GM12891 (cell line): ENCODE data around the gene DNASE2B.
A peak's percentile ranks its signal among the peaks of the same experiment; 100 is the strongest.
"Not testable (repeated sequence)": the region's sequence is repeated elsewhere in the genome, so short reads cannot be mapped to it uniquely, and the experiment has no call there.

Experiments used
- DNase-seq: peaks from one replicate; pipeline ENCODE4 v3.0.0; 2011; ENCODE audit warnings: low spot score; ENCODE audit not compliant: insufficient read length
- FAIRE-seq: peaks from 2 replicates; lab custom pipeline; 2011; peaks lifted over from hg19 to GRCh38; lab: Jason Lieb, UNC
- PAX5 ChIP-seq: IDR thresholded peaks from 2 replicates; pipeline ENCODE4 v1.6.1; 2011; ENCODE audit warnings: low read length, moderate library complexity, mild to moderate bottlenecking; ENCODE audit not compliant: insufficient read depth, severe bottlenecking
- POLR2A ChIP-seq: IDR thresholded peaks from 2 replicates; pipeline ENCODE4 v1.6.1; 2011; ENCODE audit warnings: low read depth, low read length, control low read depth
- POLR2AphosphoS5 ChIP-seq: IDR thresholded peaks from 2 replicates; pipeline ENCODE4 v1.6.1; 2011; ENCODE audit warnings: low read depth, low read length, control low read depth
- POU2F2 ChIP-seq: IDR thresholded peaks from 2 replicates; pipeline ENCODE4 v1.6.1; 2011; ENCODE audit warnings: low read depth, mild to moderate bottlenecking, control low read depth, low read length, moderate library complexity
- SPI1 ChIP-seq: IDR thresholded peaks from 2 replicates; pipeline ENCODE4 v1.6.1; 2011; ENCODE audit warnings: low read depth, low read length, control low read depth
- TAF1 ChIP-seq: IDR thresholded peaks from 2 replicates; pipeline ENCODE4 v1.6.1; 2011; ENCODE audit warnings: low read depth, low read length, control low read depth

Gene DNASE2B

GRCh38 chr1:84436876-84437655 lies 38.8 kb downstream of the DNASE2B start:
- FAIRE-seq (peak; percentile 79), DNase-seq (no peak)
- TF ChIP-seq POLR2AphosphoS5, result no peak
- no peak for TF ChIP-seq PAX5
- TF ChIP-seq POU2F2, result no peak
- no peak for TF ChIP-seq POLR2A
- TF ChIP-seq TAF1, result no peak
- TF ChIP-seq SPI1, result 0 out of 2 replicates have a peak, but pooled peaks have one; percentile 11

DNA sequence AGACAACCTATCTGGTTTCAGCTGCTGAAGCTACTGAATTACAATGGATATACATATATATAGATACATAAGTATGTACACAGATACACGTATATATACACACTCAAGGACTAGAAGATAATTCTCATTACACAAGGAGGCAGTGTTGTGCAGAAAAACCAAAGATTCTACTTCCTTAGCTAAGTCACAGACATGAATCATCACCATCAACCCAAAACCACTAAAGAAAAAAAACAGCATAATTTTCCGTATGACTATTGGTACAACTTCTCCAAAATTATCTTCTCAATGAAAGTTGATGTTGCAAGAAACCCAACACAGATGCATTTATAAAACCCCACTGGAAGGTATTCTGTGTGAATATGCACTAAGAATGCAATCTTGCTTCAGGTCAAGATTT lies 44.0 kb downstream of the DNASE2B start:
- TF ChIP-seq POLR2A, result no peak
- peak; percentile 11; the same call in 1 of the 2 replicates for TF ChIP-seq SPI1
- peak; percentile 91 for FAIRE-seq
- DNase-seq, result peak; percentile 15

GRCh38 chr1:84442747-84443646 lies 44.7 kb downstream of the DNASE2B start:
- DNase-seq, FAIRE-seq: not testable (repeated sequence)

- FAIRE-seq, DNase-seq: not testable (repeated sequence)
Observed at GRCh38 chr1:84448704-84449103, 50.4 kb downstream of the DNASE2B start.

GRCh38 chr1:84450910-84451309 lies 52.6 kb downstream of the DNASE2B start:
- TF ChIP-seq TAF1 (no peak), PAX5 (no peak), POU2F2 (no peak), POLR2AphosphoS5 (no peak), SPI1 (no peak), POLR2A (no peak)
- DNase-seq (no peak), FAIRE-seq (no peak)

DNA sequence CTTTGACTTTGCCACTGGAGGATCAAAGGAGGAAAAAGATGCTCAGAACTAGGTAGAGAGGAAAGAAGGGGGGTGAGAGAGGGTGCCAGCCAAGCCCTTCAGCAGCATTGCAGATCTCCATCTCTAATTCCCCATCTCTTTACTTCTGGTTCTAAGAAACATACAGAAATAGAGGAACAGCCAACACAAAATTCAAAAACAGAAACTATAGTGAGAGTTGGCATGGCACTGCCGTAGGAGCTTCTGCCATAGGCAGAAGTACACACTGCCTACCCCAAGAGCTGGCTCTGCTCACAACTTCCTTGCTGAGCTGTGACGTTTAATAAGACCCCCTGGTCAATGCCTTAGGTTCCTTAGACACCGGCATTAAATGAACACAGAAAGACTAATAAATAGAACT lies 54.2 kb downstream of the DNASE2B start:
- no peak for DNase-seq
- no peak for FAIRE-seq
- TF ChIP-seq PAX5 (no peak), SPI1 (no peak), POLR2A (no peak), TAF1 (no peak), POU2F2 (no peak), POLR2AphosphoS5 (no peak)

- FAIRE-seq, result no peak
- TF ChIP-seq TAF1 (no peak), PAX5 (no peak), POLR2A (no peak), POLR2AphosphoS5 (no peak), SPI1 (0 out of 2 replicates have a peak, but pooled peaks have one; percentile 1)
- no peak for DNase-seq
Observed at GRCh38 chr1:84462118-84462517, 63.8 kb downstream of the DNASE2B start.
